CD4-positive, alpha-beta memory T cell (primary cell): ENCODE results near the gene LHB. TPM values are rescaled to one million over a fixed set of nuclear protein-coding genes. Genes with fewer than 3 reads are reported as not detected.

Source experiments
- CTCF ChIA-PET: fragments of 350-600 bp; sonication (Branson Sonifier 250); formaldehyde crosslinking; loops from one replicate; lab custom pipeline; 2021; ENCODE audit warnings: inconsistent platforms; ENCODE audit not compliant: partially characterized antibody; lab: Charles Lee
- POLR2A ChIA-PET: fragments of 350-600 bp; sonication (Branson Sonifier 250); formaldehyde crosslinking; loops from one replicate; lab custom pipeline; 2021; ENCODE audit not compliant: partially characterized antibody; lab: Charles Lee
- DNase-seq, 5 donors: peaks; one replicate each; pipeline versions ENCODE4 v3.0.0 to v3.0.0-alpha.2; 2020 to 2022; ENCODE audit warnings: mixed read lengths in 1 of 5
- H3K27ac ChIP-seq: one replicate; pipeline ENCODE4 v1.7.0; 2013; ENCODE audit warnings: low read depth, low read length
- H3K27me3 ChIP-seq: 2 replicates; pipeline ENCODE4 v1.7.0; 2013; ENCODE audit warnings: mild to moderate bottlenecking, low read length, moderate library complexity; ENCODE audit not compliant: insufficient read depth
- H3K36me3 ChIP-seq: 2 replicates; pipeline ENCODE4 v1.7.0; 2013; ENCODE audit warnings: mild to moderate bottlenecking, low read length, moderate library complexity; ENCODE audit not compliant: insufficient read depth
- H3K4me1 ChIP-seq: 2 replicates; pipeline ENCODE4 v1.7.0; 2013; ENCODE audit warnings: mild to moderate bottlenecking, low read length, moderate library complexity; ENCODE audit not compliant: insufficient read depth
- H3K4me3 ChIP-seq, 2 donors: one replicate each; pipeline ENCODE4 v1.7.0; 2013; ENCODE audit warnings: low read length in 2 of 2, mild to moderate bottlenecking in 1 of 2
- H3K9me3 ChIP-seq, 2 donors: one replicate each; pipeline ENCODE4 v1.7.0; 2013; ENCODE audit warnings: low read length in 2 of 2, control low read depth in 1 of 2; ENCODE audit not compliant: control insufficient read depth in 1 of 2
- H3K27ac Mint-ChIP-seq, 7 donors: one replicate each; pipeline ENCODE4 v1.8.0; 2020 to 2021; ENCODE audit warnings: mixed read lengths in 7 of 7, mild to moderate bottlenecking in 6 of 7, inconsistent platforms in 3 of 7, moderate library complexity in 3 of 7
- H3K27me3 Mint-ChIP-seq, 2 donors: one replicate each; pipeline ENCODE4 v1.8.0; 2020 to 2021; ENCODE audit warnings: mixed read lengths in 2 of 2
- H3K36me3 Mint-ChIP-seq, 2 donors: one replicate each; pipeline ENCODE4 v1.8.0; 2020 to 2021; ENCODE audit warnings: mixed read lengths in 2 of 2, inconsistent platforms in 1 of 2, mild to moderate bottlenecking in 1 of 2
- H3K4me1 Mint-ChIP-seq, 4 donors: one replicate each; pipeline ENCODE4 v1.8.0; 2020 to 2021; ENCODE audit warnings: mixed read lengths in 4 of 4, mild to moderate bottlenecking in 1 of 4
- H3K4me3 Mint-ChIP-seq, 8 donors: one replicate each; pipeline ENCODE4 v1.8.0; 2020 to 2021; ENCODE audit warnings: mixed read lengths in 8 of 8, mild to moderate bottlenecking in 7 of 8, moderate library complexity in 6 of 8, inconsistent platforms in 3 of 8
- H3K9me3 Mint-ChIP-seq, 8 donors: one replicate each; pipeline ENCODE4 v1.8.0; 2020 to 2021; ENCODE audit warnings: mixed read lengths in 8 of 8, mild to moderate bottlenecking in 5 of 8, inconsistent platforms in 3 of 8, moderate library complexity in 1 of 8
- intact Hi-C: fragments of 100-400 bp; cut with micrococcal nuclease; formaldehyde crosslinking; loops from one replicate; pipeline ENCODE4 v1.15.1; 2023
- polyA plus RNA-seq, 2 donors: library from polyadenylated mRNA; unstranded; fragments of 300-500 nt; fragmentation: Illumina TruSeq; gene quantifications; one replicate each; pipeline ENCODE4 v1.2.3, GENCODE V29; 2021
- total RNA-seq, 2 experiments: library from RNA; stranded (reverse); gene quantifications; one replicate each; pipeline ENCODE4 v1.2.3, GENCODE V29; 2021

Gene LHB
- total and polyA plus RNA-seq, 4 experiments from 2014 or later = 0.49 TPM; not detected in 3

- ChIA-PET CTCF (interaction anchor here (0.6 to 3.0 kb wide), 8 partner anchors 14 to 798 kb away, joined by 3 to 22 read pairs (median 3); partner anchors contain the start of genes GYS1 and RUVBL2), POLR2A (interaction anchor here (0.8 to 3.4 kb wide), 7 partner anchors 8 to 143 kb away, joined by 3 to 33 read pairs (median 7); partner anchors contain the start of genes GYS1, NUCB1 and RUVBL2)
- Mint-ChIP-seq H3K9me3 (no peaks in the 10 kb centered on the region), H3K4me1 (peaks cover 15 to 39% (median 25%) of the 10 kb centered on the region in 4 donors), H3K27ac (peak overlapping the region in 4 of 7 donors; percentile 13 to 55 (median 36)), H3K4me3 (peak overlapping the region; percentile 84 to 94 (median 90)), H3K27me3 (peaks cover 0 to 3% of the 10 kb centered on the region in 2 donors), H3K36me3 (peaks cover 0 to 18% of the 10 kb centered on the region in 2 donors)
- Histone ChIP-seq H3K27ac (peak overlapping the region; percentile 23), H3K27me3 (no peaks in the 10 kb centered on the region), H3K4me1 (peaks cover 24% of the 10 kb centered on the region), H3K9me3 (no peaks in the 10 kb centered on the region), H3K36me3 (no peaks in the 10 kb centered on the region), H3K4me3 (peak overlapping the region in 1 of 2 donors; percentile 73)
- intact Hi-C loops = loop anchor here (1.0 to 2.0 kb wide), 2 partner anchors 25 to 39 kb away; partner anchors contain the start of genes CGB7, GYS1 and RUVBL2
- DNase-seq = peak; percentile 62 to 76 (median 69)
Observed at GRCh38 chr19:49017666-49018351, 918 bp upstream of the LHB start.

- H3K4me3 ChIP-seq = no peak overlapping the region
- DNase-seq = no peak
- CTCF ChIA-PET = interaction anchor here (0.7 kb wide), 1 partner anchor 19 kb away, joined by 3 read pairs; no protein-coding TSS in a partner anchor
- peaks cover 23% of the 10 kb centered on the region for H3K4me1 ChIP-seq
- peak overlapping the region in 1 of 7 donors; percentile 66 for H3K27ac Mint-ChIP-seq
- peaks cover 7 to 24% of the 10 kb centered on the region in 2 donors for H3K36me3 Mint-ChIP-seq
- H3K27ac ChIP-seq = no peak overlapping the region
- H3K4me1 Mint-ChIP-seq = peaks cover 13 to 36% (median 21%) of the 10 kb centered on the region in 4 donors
- no peaks in the 10 kb centered on the region for H3K9me3 Mint-ChIP-seq
- H3K36me3 ChIP-seq = peaks cover 12% of the 10 kb centered on the region
- POLR2A ChIA-PET = no interaction called here
- no peaks in the 10 kb centered on the region for H3K9me3 ChIP-seq
- no peaks in the 10 kb centered on the region for H3K27me3 ChIP-seq
- peaks cover 0 to 3% of the 10 kb centered on the region in 2 donors for H3K27me3 Mint-ChIP-seq
- H3K4me3 Mint-ChIP-seq = peak overlapping the region in 2 of 8 donors; percentile 43 to 65
- intact Hi-C loops = no loop called here
Observed at GRCh38 chr19:49016067-49016839, 638 bp downstream of the LHB start.

- ChIA-PET CTCF (no interaction called here), POLR2A (no interaction called here)
- Histone ChIP-seq H3K9me3 (no peaks in the 10 kb centered on the region), H3K27me3 (no peaks in the 10 kb centered on the region), H3K27ac (no peak overlapping the region), H3K36me3 (peaks cover 12% of the 10 kb centered on the region), H3K4me3 (no peak overlapping the region), H3K4me1 (peaks cover 10% of the 10 kb centered on the region)
- Mint-ChIP-seq H3K4me3 (no peak overlapping the region), H3K27ac (peak overlapping the region in 1 of 7 donors; percentile 13), H3K36me3 (peaks cover 14 to 31% of the 10 kb centered on the region in 2 donors), H3K9me3 (no peaks in the 10 kb centered on the region), H3K27me3 (peaks cover 0 to 3% of the 10 kb centered on the region in 2 donors), H3K4me1 (peaks cover 6 to 22% (median 12%) of the 10 kb centered on the region in 4 donors)
- DNase-seq = no peak
- intact Hi-C loops = no loop called here
Observed at GRCh38 chr19:49014870-49015255, 2.0 kb downstream of the LHB start.

GRCh38 chr19:49014123-49014869, 2.6 kb downstream of the LHB start:
- Mint-ChIP-seq H3K9me3 (no peaks in the 10 kb centered on the region), H3K4me1 (peaks cover 6 to 17% (median 8%) of the 10 kb centered on the region in 4 donors), H3K4me3 (no peak overlapping the region), H3K27me3 (peaks cover 0 to 3% of the 10 kb centered on the region in 2 donors), H3K27ac (peak overlapping the region in 3 of 7 donors; percentile 47 to 73 (median 57)), H3K36me3 (peaks cover 14 to 34% of the 10 kb centered on the region in 2 donors)
- Histone ChIP-seq H3K9me3 (no peaks in the 10 kb centered on the region), H3K4me1 (peaks cover 10% of the 10 kb centered on the region), H3K36me3 (peaks cover 12% of the 10 kb centered on the region), H3K27ac (no peak overlapping the region), H3K4me3 (no peak overlapping the region), H3K27me3 (no peaks in the 10 kb centered on the region)
- intact Hi-C loops = no loop called here
- ChIA-PET POLR2A (interaction anchor here (0.6 kb wide), 1 partner anchor 11 kb away, joined by 4 read pairs; no protein-coding TSS in a partner anchor), CTCF (interaction anchor here (1.1 to 1.8 kb wide), 3 partner anchors 15 to 21 kb away, joined by 5 to 6 read pairs (median 6); partner anchors contain the start of genes GYS1 and RUVBL2)
- DNase-seq = no peak

GRCh38 chr19:49011194-49011593, 5.7 kb downstream of the LHB start:
- ChIA-PET CTCF (interaction anchor here (3.1 kb wide), 1 partner anchor 18 kb away, joined by 10 read pairs; the partner anchor contains the start of genes GYS1 and RUVBL2), POLR2A (no interaction called here)
- Histone ChIP-seq H3K27ac (no peak overlapping the region), H3K9me3 (no peaks in the 10 kb centered on the region), H3K4me3 (no peak overlapping the region), H3K4me1 (no peaks in the 10 kb centered on the region), H3K27me3 (no peaks in the 10 kb centered on the region), H3K36me3 (peaks cover 19% of the 10 kb centered on the region)
- Mint-ChIP-seq H3K36me3 (peaks cover 14 to 43% of the 10 kb centered on the region in 2 donors), H3K4me1 (no peaks in the 10 kb centered on the region), H3K27me3 (no peaks in the 10 kb centered on the region), H3K9me3 (no peaks in the 10 kb centered on the region), H3K4me3 (no peak overlapping the region), H3K27ac (no peak overlapping the region)
- DNase-seq = no peak
- intact Hi-C loops = no loop called here

- intact Hi-C loops = no loop called here
- Mint-ChIP-seq H3K27me3 (no peaks in the 10 kb centered on the region), H3K36me3 (peaks cover 14 to 45% of the 10 kb centered on the region in 2 donors), H3K4me1 (no peaks in the 10 kb centered on the region), H3K4me3 (no peak overlapping the region), H3K9me3 (no peaks in the 10 kb centered on the region), H3K27ac (no peak overlapping the region)
- POLR2A ChIA-PET = interaction anchor here (0.9 kb wide), 1 partner anchor 8 kb away, joined by 3 read pairs; no protein-coding TSS in a partner anchor
- no peaks in the 10 kb centered on the region for H3K9me3 ChIP-seq
- peaks cover 19% of the 10 kb centered on the region for H3K36me3 ChIP-seq
- no peak for DNase-seq
- no peak overlapping the region for H3K27ac ChIP-seq
- H3K27me3 ChIP-seq = no peaks in the 10 kb centered on the region
- no peaks in the 10 kb centered on the region for H3K4me1 ChIP-seq
- no peak overlapping the region for H3K4me3 ChIP-seq
- CTCF ChIA-PET = interaction anchor here (3.1 to 3.3 kb wide), 2 partner anchors 12 to 17 kb away, joined by 10 to 24 read pairs; partner anchors contain the start of genes GYS1 and RUVBL2
Observed at GRCh38 chr19:49010453-49010852, 6.4 kb downstream of the LHB start.
